ENCODE data around the gene PATE2. TPM values are rescaled to one million over a fixed set of nuclear protein-coding genes. Genes with fewer than 3 reads are reported as not detected.

PATE2 gene
- total RNA-seq, 1 donor from 2014 or later: 0.16 TPM

DNA sequence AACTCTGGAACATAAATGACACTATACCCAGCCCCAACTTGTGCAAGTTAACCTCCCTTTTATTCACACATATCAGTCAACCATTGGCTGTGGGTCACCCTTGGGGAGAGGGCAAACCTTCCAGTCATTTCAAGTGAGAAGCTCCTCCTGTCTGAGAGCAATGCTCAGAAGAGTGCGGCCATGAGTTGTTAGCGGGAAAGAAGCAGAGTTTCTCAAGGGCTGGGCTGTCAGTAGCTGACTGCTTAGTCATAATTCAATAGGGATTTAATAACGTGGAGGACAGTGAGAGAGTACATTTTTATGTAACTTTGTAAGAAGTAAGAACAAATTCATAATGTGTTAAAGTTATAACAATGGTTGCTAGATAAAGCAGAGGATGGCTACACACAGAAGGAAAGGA is 5.1 kb downstream of the PATE2 start:
- no peaks in the 10 kb centered on the region for H3K36me3 ChIP-seq (ENCODE audit: insufficient read depth, low read length)
- no peak overlapping the region for H3K9ac ChIP-seq (ENCODE audit: low read length)
- peaks cover 24% of the 10 kb centered on the region for H3K27me3 Mint-ChIP-seq (ENCODE audit: low read depth, unreplicated experiment)
- H3K79me2 ChIP-seq (ENCODE audit: insufficient read depth, low read length): no peaks in the 10 kb centered on the region
- peaks cover 14% of the 10 kb centered on the region for H3K4me1 ChIP-seq (ENCODE audit: insufficient read depth, low read length)
- FAIRE-seq (no peak), DNase-seq (ENCODE audit: low read depth) (peak; percentile 73)
- peaks cover 5% of the 10 kb centered on the region for H3K9me3 Mint-ChIP-seq (ENCODE audit: unreplicated experiment)
- H3K36me3 Mint-ChIP-seq (ENCODE audit: low read depth, unreplicated experiment): no peaks in the 10 kb centered on the region
- no peak overlapping the region for H3K4me3 Mint-ChIP-seq (ENCODE audit: unreplicated experiment)
- no peak overlapping the region for H3K4me3 ChIP-seq (ENCODE audit: insufficient read depth, low read depth, low read length)
- H3K27me3 ChIP-seq (ENCODE audit: insufficient read depth, low read length): no peaks in the 10 kb centered on the region
- H3K27ac Mint-ChIP-seq (ENCODE audit: unreplicated experiment): peak overlapping the region; percentile 59
- H2AFZ ChIP-seq (ENCODE audit: low read depth, low read length): no peak overlapping the region
- H3K27ac ChIP-seq (ENCODE audit: low read depth, low read length): no peak overlapping the region
- H3K4me1 Mint-ChIP-seq (ENCODE audit: low read depth, unreplicated experiment): peaks cover 16% of the 10 kb centered on the region
- TF ChIP-seq, protein P1, sequence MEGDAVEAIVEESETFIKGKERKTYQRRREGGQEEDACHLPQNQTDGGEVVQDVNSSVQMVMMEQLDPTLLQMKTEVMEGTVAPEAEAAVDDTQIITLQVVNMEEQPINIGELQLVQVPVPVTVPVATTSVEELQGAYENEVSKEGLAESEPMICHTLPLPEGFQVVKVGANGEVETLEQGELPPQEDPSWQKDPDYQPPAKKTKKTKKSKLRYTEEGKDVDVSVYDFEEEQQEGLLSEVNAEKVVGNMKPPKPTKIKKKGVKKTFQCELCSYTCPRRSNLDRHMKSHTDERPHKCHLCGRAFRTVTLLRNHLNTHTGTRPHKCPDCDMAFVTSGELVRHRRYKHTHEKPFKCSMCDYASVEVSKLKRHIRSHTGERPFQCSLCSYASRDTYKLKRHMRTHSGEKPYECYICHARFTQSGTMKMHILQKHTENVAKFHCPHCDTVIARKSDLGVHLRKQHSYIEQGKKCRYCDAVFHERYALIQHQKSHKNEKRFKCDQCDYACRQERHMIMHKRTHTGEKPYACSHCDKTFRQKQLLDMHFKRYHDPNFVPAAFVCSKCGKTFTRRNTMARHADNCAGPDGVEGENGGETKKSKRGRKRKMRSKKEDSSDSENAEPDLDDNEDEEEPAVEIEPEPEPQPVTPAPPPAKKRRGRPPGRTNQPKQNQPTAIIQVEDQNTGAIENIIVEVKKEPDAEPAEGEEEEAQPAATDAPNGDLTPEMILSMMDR (IDR thresholded peaks at IDR 0.05; ENCODE audit: insufficient read depth, low read depth, low read length): no peak
- TF ChIP-seq EZH2 (IDR thresholded peaks at IDR 0.05; ENCODE audit: insufficient read depth, low read length): no peak
- H4K20me1 ChIP-seq (ENCODE audit: insufficient read depth, low read length): no peaks in the 10 kb centered on the region
- peak overlapping the region; percentile 21 for H3K4me2 ChIP-seq (ENCODE audit: low read length)
- no peaks in the 10 kb centered on the region for H3K9me3 ChIP-seq (ENCODE audit: insufficient read depth, low read depth, low read length)

DNA sequence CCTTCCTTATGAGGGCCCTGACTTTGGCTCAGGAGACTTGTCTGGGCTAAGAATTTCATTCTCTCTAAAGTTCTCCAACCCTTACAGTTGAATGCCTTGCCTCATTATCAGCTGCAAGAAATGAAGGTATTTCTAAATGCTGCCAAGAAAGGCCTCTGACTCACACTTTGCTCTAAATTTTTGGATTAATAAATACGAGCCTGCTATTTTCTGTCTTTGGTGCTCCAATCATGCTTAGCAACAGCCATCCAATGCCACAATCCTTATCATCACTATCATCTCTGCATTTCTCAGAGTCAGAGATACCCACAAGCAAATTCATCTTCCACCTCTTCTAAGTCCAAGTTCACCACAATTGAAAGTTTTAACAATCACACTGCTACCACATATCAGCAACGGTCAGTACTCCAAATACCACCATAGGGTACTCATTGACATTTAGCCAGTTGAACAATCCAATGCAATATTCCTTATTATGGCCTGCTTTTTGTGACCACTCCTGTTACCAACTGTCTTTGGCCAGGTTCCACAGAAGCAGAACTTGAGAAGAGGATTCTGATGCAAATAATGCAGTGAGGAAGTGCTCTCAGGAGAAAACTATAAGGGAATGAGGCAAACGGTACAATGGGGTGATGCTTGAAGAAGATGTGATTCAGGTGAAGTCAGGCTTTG is 5.7 kb downstream of the PATE2 start:
- H3K4me1 ChIP-seq (ENCODE audit: insufficient read depth, low read length): peaks cover 14% of the 10 kb centered on the region
- H3K9ac ChIP-seq (ENCODE audit: low read length): no peak overlapping the region
- H3K27me3 Mint-ChIP-seq (ENCODE audit: low read depth, unreplicated experiment): peaks cover 28% of the 10 kb centered on the region
- H3K27me3 ChIP-seq (ENCODE audit: insufficient read depth, low read length): no peaks in the 10 kb centered on the region
- no peaks in the 10 kb centered on the region for H3K79me2 ChIP-seq (ENCODE audit: insufficient read depth, low read length)
- no peaks in the 10 kb centered on the region for H3K36me3 ChIP-seq (ENCODE audit: insufficient read depth, low read length)
- no peaks in the 10 kb centered on the region for H3K36me3 Mint-ChIP-seq (ENCODE audit: low read depth, unreplicated experiment)
- TF ChIP-seq, protein P1 (IDR thresholded peaks at IDR 0.05; ENCODE audit: insufficient read depth, low read depth, low read length): no peak
- TF ChIP-seq EZH2 (IDR thresholded peaks at IDR 0.05; ENCODE audit: insufficient read depth, low read length): no peak
- peaks cover 16% of the 10 kb centered on the region for H3K4me1 Mint-ChIP-seq (ENCODE audit: low read depth, unreplicated experiment)
- H3K27ac Mint-ChIP-seq (ENCODE audit: unreplicated experiment): peak overlapping the region; percentile 13
- H4K20me1 ChIP-seq (ENCODE audit: insufficient read depth, low read length): no peaks in the 10 kb centered on the region
- H3K4me3 Mint-ChIP-seq (ENCODE audit: unreplicated experiment): no peak overlapping the region
- peak overlapping the region; percentile 21 for H3K4me2 ChIP-seq (ENCODE audit: low read length)
- DNase-seq (ENCODE audit: low read depth) (peak; percentile 100), FAIRE-seq (peak; percentile 92)
- H3K4me3 ChIP-seq (ENCODE audit: insufficient read depth, low read depth, low read length): no peak overlapping the region
- no peak overlapping the region for H3K27ac ChIP-seq (ENCODE audit: low read depth, low read length)
- no peak overlapping the region for H2AFZ ChIP-seq (ENCODE audit: low read depth, low read length)
- H3K9me3 ChIP-seq (ENCODE audit: insufficient read depth, low read depth, low read length): no peaks in the 10 kb centered on the region
- H3K9me3 Mint-ChIP-seq (ENCODE audit: unreplicated experiment): peaks cover 5% of the 10 kb centered on the region

DNA sequence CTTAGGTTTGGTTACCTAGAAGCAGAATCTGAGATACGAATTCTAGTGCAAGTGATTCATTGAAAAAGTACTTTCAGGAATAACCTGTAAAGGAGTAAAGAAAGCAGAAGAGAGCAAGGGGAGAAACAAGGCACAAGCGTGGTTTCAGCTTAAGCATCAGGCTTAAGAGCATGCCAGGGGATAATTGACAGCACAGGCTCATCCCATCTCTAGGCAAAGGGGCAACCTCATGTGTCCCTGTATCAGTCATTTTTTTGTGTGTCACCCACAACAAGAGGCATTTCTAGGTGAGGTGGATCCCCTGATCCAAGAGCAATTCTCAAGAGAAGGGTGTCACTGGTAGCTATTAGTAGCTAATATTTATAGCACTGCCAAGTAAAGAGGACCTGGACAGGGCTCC is 8.0 kb downstream of the PATE2 start:
- Histone ChIP-seq H3K27ac (ENCODE audit: low read depth, low read length) (no peak overlapping the region), H3K4me3 (ENCODE audit: insufficient read depth, low read depth, low read length) (no peak overlapping the region), H2AFZ (ENCODE audit: low read depth, low read length) (no peak overlapping the region), H3K36me3 (ENCODE audit: insufficient read depth, low read length) (no peaks in the 10 kb centered on the region), H3K9ac (ENCODE audit: low read length) (no peak overlapping the region), H3K4me2 (ENCODE audit: low read length) (no peak overlapping the region), H3K79me2 (ENCODE audit: insufficient read depth, low read length) (no peaks in the 10 kb centered on the region), H4K20me1 (ENCODE audit: insufficient read depth, low read length) (no peaks in the 10 kb centered on the region), H3K27me3 (ENCODE audit: insufficient read depth, low read length) (no peaks in the 10 kb centered on the region), H3K4me1 (ENCODE audit: insufficient read depth, low read length) (peaks cover 14% of the 10 kb centered on the region), H3K9me3 (ENCODE audit: insufficient read depth, low read depth, low read length) (no peaks in the 10 kb centered on the region)
- Mint-ChIP-seq H3K4me3 (ENCODE audit: unreplicated experiment) (no peak overlapping the region), H3K9me3 (ENCODE audit: unreplicated experiment) (peaks cover 3% of the 10 kb centered on the region), H3K4me1 (ENCODE audit: low read depth, unreplicated experiment) (peaks cover 16% of the 10 kb centered on the region), H3K27me3 (ENCODE audit: low read depth, unreplicated experiment) (peaks cover 36% of the 10 kb centered on the region), H3K27ac (ENCODE audit: unreplicated experiment) (no peak overlapping the region), H3K36me3 (ENCODE audit: low read depth, unreplicated experiment) (no peaks in the 10 kb centered on the region)
- TF ChIP-seq, protein P1 (IDR thresholded peaks at IDR 0.05; ENCODE audit: insufficient read depth, low read depth, low read length): no peak
- TF ChIP-seq EZH2 (IDR thresholded peaks at IDR 0.05; ENCODE audit: insufficient read depth, low read length): no peak
- FAIRE-seq (no peak), DNase-seq (ENCODE audit: low read depth) (no peak)

Measured in astrocyte (in vitro differentiated cells and primary cell).